Trophoblast cell (in vitro differentiated cells and primary cell): Measurements from ENCODE around the gene CHCHD6.

Experiments used
- DNase-seq, 2 donors: peaks; one replicate each; pipeline ENCODE4 v3.0.0-alpha.2; 2016
- H2AFZ ChIP-seq: 2 replicates; pipeline ENCODE4 v1.6.1; 2013; ENCODE audit warnings: low read length, moderate library complexity, mild to moderate bottlenecking; ENCODE audit not compliant: insufficient read depth, poor library complexity
- H2AK5ac ChIP-seq: 2 replicates; pipeline ENCODE4 v1.6.1; 2013; ENCODE audit warnings: mild to moderate bottlenecking, low read length
- H2BK120ac ChIP-seq: 2 replicates; pipeline ENCODE4 v1.6.1; 2013; ENCODE audit warnings: low read length, mild to moderate bottlenecking, moderate library complexity; ENCODE audit not compliant: insufficient read depth, poor library complexity
- H2BK12ac ChIP-seq: 2 replicates; pipeline ENCODE4 v1.6.1; 2013; ENCODE audit warnings: mild to moderate bottlenecking, low read length, moderate library complexity
- H2BK5ac ChIP-seq: 2 replicates; pipeline ENCODE4 v1.6.1; 2013; ENCODE audit warnings: low read length, low read depth, moderate library complexity, mild to moderate bottlenecking; ENCODE audit not compliant: poor library complexity
- H3K14ac ChIP-seq: 2 replicates; pipeline ENCODE4 v1.6.1; 2013; ENCODE audit warnings: mild to moderate bottlenecking, low read length
- H3K18ac ChIP-seq: 2 replicates; pipeline ENCODE4 v1.6.1; 2013; ENCODE audit warnings: mild to moderate bottlenecking, low read length
- H3K23ac ChIP-seq: 2 replicates; pipeline ENCODE4 v1.6.1; 2013; ENCODE audit warnings: low read length
- H3K27ac ChIP-seq: 2 replicates; pipeline ENCODE4 v1.5.1; 2013; ENCODE audit warnings: low read depth, mild to moderate bottlenecking, inconsistent platforms, low read length, moderate library complexity
- H3K27me3 ChIP-seq: 2 replicates; pipeline ENCODE4 v1.6.1; 2013; ENCODE audit warnings: inconsistent platforms, mild to moderate bottlenecking, low read length, moderate library complexity; ENCODE audit not compliant: insufficient read depth
- H3K36me3 ChIP-seq, 2 experiments: 1 replicate in 1 of 2; 2 replicates in 1 of 2; pipeline ENCODE4 v1.6.1; 2013; ENCODE audit warnings: low read length in 2 of 2, mild to moderate bottlenecking in 2 of 2, moderate library complexity in 1 of 2; ENCODE audit not compliant: insufficient read depth in 2 of 2, control insufficient read depth in 1 of 2
- H3K4ac ChIP-seq: 2 replicates; pipeline ENCODE4 v1.6.1; 2013; ENCODE audit warnings: low read depth, mild to moderate bottlenecking, low read length, moderate library complexity
- H3K4me1 ChIP-seq, 2 experiments: 1 replicate in 1 of 2; 2 replicates in 1 of 2; pipeline ENCODE4 v1.6.1; 2013; ENCODE audit warnings: low read length in 2 of 2, mild to moderate bottlenecking in 2 of 2, moderate library complexity in 1 of 2; ENCODE audit not compliant: insufficient read depth in 2 of 2, control insufficient read depth in 1 of 2
- H3K4me2 ChIP-seq: 2 replicates; pipeline ENCODE4 v1.6.1; 2013; ENCODE audit warnings: inconsistent platforms, mild to moderate bottlenecking, low read length, moderate library complexity
- H3K4me3 ChIP-seq: 2 replicates; pipeline ENCODE4 v1.5.1; 2013; ENCODE audit warnings: mild to moderate bottlenecking, low read depth, low read length, inconsistent platforms
- H3K79me1 ChIP-seq: one replicate; pipeline ENCODE4 v1.6.1; 2013; ENCODE audit warnings: low read length
- H3K79me2 ChIP-seq: 2 replicates; pipeline ENCODE4 v1.6.1; 2013; ENCODE audit warnings: low read length, mild to moderate bottlenecking; ENCODE audit not compliant: control insufficient read depth, insufficient read depth, poor library complexity
- H3K9ac ChIP-seq: 2 replicates; pipeline ENCODE4 v1.6.1; 2013; ENCODE audit warnings: mild to moderate bottlenecking, low read length
- H3K9me3 ChIP-seq: 2 replicates; pipeline ENCODE4 v1.6.1; 2013; ENCODE audit warnings: low read depth, mild to moderate bottlenecking, control low read depth, inconsistent platforms, low read length; ENCODE audit not compliant: insufficient read depth
- H4K12ac ChIP-seq: 2 replicates; pipeline ENCODE4 v1.6.1; 2013; ENCODE audit warnings: low read depth, mild to moderate bottlenecking, low read length, moderate library complexity
- H4K8ac ChIP-seq: 2 replicates; pipeline ENCODE4 v1.6.1; 2013; ENCODE audit warnings: low read depth, mild to moderate bottlenecking, low read length, moderate library complexity
- H4K91ac ChIP-seq: one replicate; pipeline ENCODE4 v1.6.1; 2013; ENCODE audit warnings: low read depth, mild to moderate bottlenecking, low read length, moderate library complexity
- WGBS: extraction: QIAGEN DNeasy Blood & Tissue Kit; methylation state at CpG from one replicate; pipeline ENCODE4 v1.1.7; 2013; ENCODE audit warnings: missing lambda C conversion rate; ENCODE audit not compliant: insufficient read length, insufficient coverage; ENCODE audit errors: extremely low coverage; 5-methylcytosine and 5-hydroxymethylcytosine counted together

The CHCHD6 gene

GRCh38 chr3:126866175-126866759, 162.2 kb downstream of the CHCHD6 start:
- Histone ChIP-seq H3K4me2 (no peak overlapping the region), H3K18ac (no peak overlapping the region), H3K23ac (no peak overlapping the region), H2AFZ (no peak overlapping the region), H3K9me3 (peaks cover 17% of the 10 kb centered on the region), H3K79me1 (no peaks in the 10 kb centered on the region), H3K36me3 (no peaks in the 10 kb centered on the region), H3K27ac (no peak overlapping the region), H2BK5ac (no peak overlapping the region), H4K8ac (no peak overlapping the region), H4K91ac (no peak overlapping the region), H3K4me3 (no peak overlapping the region), H3K27me3 (no peaks in the 10 kb centered on the region), H3K14ac (no peak overlapping the region), H3K4me1 (no peaks in the 10 kb centered on the region), H2BK12ac (no peak overlapping the region), H4K12ac (no peak overlapping the region), H2BK120ac (no peak overlapping the region), H2AK5ac (no peak overlapping the region), H3K9ac (no peak overlapping the region), H3K4ac (no peak overlapping the region), H3K79me2 (no peaks in the 10 kb centered on the region)
- no CpG with 5 or more reads among the region's 3 CpGs for WGBS
- DNase-seq = no peak

- no peak overlapping the region for H3K18ac ChIP-seq
- H4K12ac ChIP-seq = no peak overlapping the region
- no peak overlapping the region for H4K91ac ChIP-seq
- no peaks in the 10 kb centered on the region for H3K36me3 ChIP-seq
- no peak for DNase-seq
- H3K79me2 ChIP-seq = no peaks in the 10 kb centered on the region
- H3K27ac ChIP-seq = no peak overlapping the region
- H3K23ac ChIP-seq = no peak overlapping the region
- peaks cover 14% of the 10 kb centered on the region for H3K9me3 ChIP-seq
- H2AK5ac ChIP-seq = no peak overlapping the region
- no peak overlapping the region for H3K4me3 ChIP-seq
- H2AFZ ChIP-seq = no peak overlapping the region
- H3K4me1 ChIP-seq = no peaks in the 10 kb centered on the region
- no peaks in the 10 kb centered on the region for H3K79me1 ChIP-seq
- no peak overlapping the region for H3K9ac ChIP-seq
- no peak overlapping the region for H2BK5ac ChIP-seq
- H4K8ac ChIP-seq = no peak overlapping the region
- H3K4me2 ChIP-seq = no peak overlapping the region
- H2BK120ac ChIP-seq = no peak overlapping the region
- no peak overlapping the region for H3K14ac ChIP-seq
- H3K27me3 ChIP-seq = no peaks in the 10 kb centered on the region
- no peak overlapping the region for H2BK12ac ChIP-seq
- H3K4ac ChIP-seq = no peak overlapping the region
- no CpG with 5 or more reads among the region's 4 CpGs for WGBS
Observed at GRCh38 chr3:126867190-126867862, 163.3 kb downstream of the CHCHD6 start.

- no peak overlapping the region for H3K4me3 ChIP-seq
- H3K27me3 ChIP-seq = no peaks in the 10 kb centered on the region
- H3K23ac ChIP-seq = no peak overlapping the region
- H3K4me1 ChIP-seq = peaks cover 0 to 3% of the 10 kb centered on the region in 2 experiments
- H3K79me1 ChIP-seq = no peaks in the 10 kb centered on the region
- no peak overlapping the region for H4K12ac ChIP-seq
- no peak overlapping the region for H4K8ac ChIP-seq
- DNase-seq = peak; percentile 80 to 87
- no peak overlapping the region for H3K4ac ChIP-seq
- H3K18ac ChIP-seq = no peak overlapping the region
- H3K14ac ChIP-seq = no peak overlapping the region
- H2AFZ ChIP-seq = no peak overlapping the region
- no peak overlapping the region for H2BK120ac ChIP-seq
- H2AK5ac ChIP-seq = no peak overlapping the region
- no CpG with 5 or more reads among the region's 1 CpG for WGBS
- H3K27ac ChIP-seq = no peak overlapping the region
- no peak overlapping the region for H2BK12ac ChIP-seq
- no peak overlapping the region for H2BK5ac ChIP-seq
- no peak overlapping the region for H3K9ac ChIP-seq
- no peak overlapping the region for H4K91ac ChIP-seq
- no peaks in the 10 kb centered on the region for H3K79me2 ChIP-seq
- peaks cover 14% of the 10 kb centered on the region for H3K9me3 ChIP-seq
- H3K36me3 ChIP-seq = no peaks in the 10 kb centered on the region
- H3K4me2 ChIP-seq = no peak overlapping the region
Observed at GRCh38 chr3:126867863-126868200, 163.8 kb downstream of the CHCHD6 start.

GRCh38 chr3:126870608-126871210, 166.7 kb downstream of the CHCHD6 start:
- Histone ChIP-seq H2AFZ (no peak overlapping the region), H3K4me1 (peaks cover 0 to 3% of the 10 kb centered on the region in 2 experiments), H3K23ac (no peak overlapping the region), H3K27me3 (no peaks in the 10 kb centered on the region), H3K27ac (no peak overlapping the region), H3K36me3 (no peaks in the 10 kb centered on the region), H3K4ac (no peak overlapping the region), H2BK12ac (no peak overlapping the region), H3K14ac (no peak overlapping the region), H4K91ac (no peak overlapping the region), H3K9ac (no peak overlapping the region), H2BK5ac (no peak overlapping the region), H4K8ac (no peak overlapping the region), H3K4me3 (no peak overlapping the region), H3K79me1 (no peaks in the 10 kb centered on the region), H2AK5ac (no peak overlapping the region), H3K18ac (no peak overlapping the region), H2BK120ac (no peak overlapping the region), H3K9me3 (no peaks in the 10 kb centered on the region), H3K4me2 (no peak overlapping the region), H4K12ac (no peak overlapping the region), H3K79me2 (no peaks in the 10 kb centered on the region)
- no peak for DNase-seq
- no CpG with 5 or more reads among the region's 9 CpGs for WGBS
